Neural progenitor cell (in vitro differentiated cells): Measurements from ENCODE around the gene COX20. TPM values are rescaled to one million over a fixed set of nuclear protein-coding genes. Genes with fewer than 3 reads are reported as not detected.

Experiments
- DNase-seq: peaks from one replicate; pipeline ENCODE4 v3.0.0-alpha.2; 2016; ENCODE audit warnings: low spot score
- H2AFZ ChIP-seq: fragments of 200-600 bp; sonication (generic); replicated peaks from 2 replicates; pipeline ENCODE4 v1.6.1; 2016; ENCODE audit warnings: antibody characterized with exemption
- H3F3A ChIP-seq: fragments of 200-600 bp; sonication (generic); 2 replicates; pipeline ENCODE4 v1.6.1; 2016; ENCODE audit warnings: antibody characterized with exemption, low read depth
- H3K27ac ChIP-seq: fragments of 200-600 bp; sonication (generic); 2 replicates; pipeline ENCODE4 v1.5.1; 2016; ENCODE audit warnings: mild to moderate bottlenecking
- H3K27me3 ChIP-seq: fragments of 200-600 bp; sonication (generic); 2 replicates; pipeline ENCODE4 v1.6.1; 2016; ENCODE audit warnings: mild to moderate bottlenecking, moderate library complexity
- H3K36me3 ChIP-seq: fragments of 200-600 bp; sonication (generic); 2 replicates; pipeline ENCODE4 v1.5.1; 2016
- H3K4me1 ChIP-seq: fragments of 200-600 bp; sonication (generic); 2 replicates; pipeline ENCODE4 v1.6.1; 2016; ENCODE audit warnings: mixed run types
- H3K4me2 ChIP-seq: fragments of 200-600 bp; sonication (generic); 2 replicates; pipeline ENCODE4 v1.6.1; 2016
- H3K4me3 ChIP-seq: fragments of 200-600 bp; sonication (generic); 2 replicates; pipeline ENCODE4 v1.5.1; 2016
- H3K79me2 ChIP-seq: fragments of 200-600 bp; sonication (generic); 2 replicates; pipeline ENCODE4 v1.6.1; 2016; ENCODE audit warnings: low read depth
- H3K9ac ChIP-seq: fragments of 200-600 bp; sonication (generic); 2 replicates; pipeline ENCODE4 v1.6.1; 2016
- H3K9me3 ChIP-seq: fragments of 200-600 bp; sonication (generic); 2 replicates; pipeline ENCODE4 v1.5.1; 2016; ENCODE audit warnings: low read depth
- H4K20me1 ChIP-seq: fragments of 200-600 bp; sonication (generic); 2 replicates; pipeline ENCODE4 v1.6.1; 2016; ENCODE audit warnings: low read depth
- H3K27ac Mint-ChIP-seq: 3 replicates; pipeline ENCODE4 v1.8.0; 2021; ENCODE audit warnings: mixed read lengths
- H3K27me3 Mint-ChIP-seq: 2 replicates; pipeline ENCODE4 v1.8.0; 2022; ENCODE audit warnings: low read depth, mild to moderate bottlenecking, inconsistent platforms, moderate library complexity, mixed read lengths; ENCODE audit not compliant: insufficient read depth
- H3K36me3 Mint-ChIP-seq: 3 replicates; pipeline ENCODE4 v1.8.0; 2021; ENCODE audit warnings: mixed read lengths
- H3K4me1 Mint-ChIP-seq: 3 replicates; pipeline ENCODE4 v1.8.0; 2021; ENCODE audit warnings: mixed read lengths
- H3K4me3 Mint-ChIP-seq: 3 replicates; pipeline ENCODE4 v1.8.0; 2021; ENCODE audit warnings: mild to moderate bottlenecking, moderate library complexity, mixed read lengths
- H3K9me3 Mint-ChIP-seq: 3 replicates; pipeline ENCODE4 v1.8.0; 2020; ENCODE audit warnings: mixed read lengths
- CTCF ChIP-seq: fragments of 200-600 bp; sonication (generic); IDR thresholded peaks from 2 replicates; pipeline ENCODE4 v1.5.1; 2017; ENCODE audit warnings: antibody characterized with exemption, mild to moderate bottlenecking
- EZH2 ChIP-seq: fragments of 200-600 bp; sonication (generic); IDR thresholded peaks from 2 replicates; pipeline ENCODE4 v1.6.1; 2017; ENCODE audit warnings: antibody characterized with exemption, mild to moderate bottlenecking, moderate library complexity
- EZH2phosphoT487 ChIP-seq: fragments of 200-600 bp; sonication (generic); IDR thresholded peaks from 2 replicates; pipeline ENCODE4 v1.6.1; 2017; ENCODE audit warnings: antibody characterized with exemption
- total RNA-seq: library from RNA; depleted of rRNA; stranded (reverse); fragments of >200 nt; gene quantifications from 2 replicates; pipeline ENCODE4 v1.2.3, GENCODE V29; 2015; ENCODE audit warnings: low replicate concordance

COX20 gene
- total RNA-seq, 1 donor from 2014 or later: 81.6 TPM

- Histone ChIP-seq H3F3A (peaks cover 97% of the 10 kb centered on the region), H3K79me2 (peaks cover 99% of the 10 kb centered on the region), H3K27ac (peak overlapping the region; percentile 4), H3K9ac (no peak overlapping the region), H2AFZ (no peak overlapping the region), H3K9me3 (no peaks in the 10 kb centered on the region), H3K36me3 (peaks cover 80% of the 10 kb centered on the region), H3K4me2 (no peak overlapping the region), H3K4me3 (no peak overlapping the region), H3K27me3 (no peaks in the 10 kb centered on the region), H3K4me1 (no peaks in the 10 kb centered on the region), H4K20me1 (peaks cover 95% of the 10 kb centered on the region)
- Mint-ChIP-seq H3K4me3 (no peak overlapping the region), H3K4me1 (peaks cover 5% of the 10 kb centered on the region), H3K27ac (no peak overlapping the region), H3K36me3 (peaks cover 71% of the 10 kb centered on the region), H3K27me3 (no peaks in the 10 kb centered on the region), H3K9me3 (no peaks in the 10 kb centered on the region)
- DNase-seq: no peak
- no peak for TF ChIP-seq EZH2
- no peak for TF ChIP-seq EZH2phosphoT487
- TF ChIP-seq CTCF: no peak
Measured at GRCh38 chr1:244852694-244853093, 17.2 kb downstream of the COX20 start.

GRCh38 chr1:244854166-244854565 is 18.7 kb downstream of the COX20 start:
- Mint-ChIP-seq H3K36me3 (peaks cover 77% of the 10 kb centered on the region), H3K27me3 (no peaks in the 10 kb centered on the region), H3K27ac (no peak overlapping the region), H3K4me3 (no peak overlapping the region), H3K9me3 (no peaks in the 10 kb centered on the region), H3K4me1 (peaks cover 10% of the 10 kb centered on the region)
- peak overlapping the region; percentile 68 for H3K27ac ChIP-seq
- no peak for TF ChIP-seq EZH2phosphoT487
- TF ChIP-seq CTCF: no peak
- TF ChIP-seq EZH2: no peak
- H2AFZ ChIP-seq: no peak overlapping the region
- H3K36me3 ChIP-seq: peaks cover 81% of the 10 kb centered on the region
- peaks cover 95% of the 10 kb centered on the region for H3F3A ChIP-seq
- peaks cover 100% of the 10 kb centered on the region for H3K79me2 ChIP-seq
- H3K9ac ChIP-seq: no peak overlapping the region
- H3K4me1 ChIP-seq: peaks cover 10% of the 10 kb centered on the region
- no peaks in the 10 kb centered on the region for H3K9me3 ChIP-seq
- H4K20me1 ChIP-seq: peaks cover 99% of the 10 kb centered on the region
- H3K27me3 ChIP-seq: no peaks in the 10 kb centered on the region
- no peak for DNase-seq
- no peak overlapping the region for H3K4me2 ChIP-seq
- no peak overlapping the region for H3K4me3 ChIP-seq

GRCh38 chr1:244854865-244855578 is 19.6 kb downstream of the COX20 start:
- Mint-ChIP-seq H3K9me3 (no peaks in the 10 kb centered on the region), H3K27me3 (no peaks in the 10 kb centered on the region), H3K27ac (no peak overlapping the region), H3K4me3 (no peak overlapping the region), H3K4me1 (peaks cover 10% of the 10 kb centered on the region), H3K36me3 (peaks cover 71% of the 10 kb centered on the region)
- TF ChIP-seq CTCF (no peak), EZH2phosphoT487 (no peak), EZH2 (no peak)
- H3K27me3 ChIP-seq: no peaks in the 10 kb centered on the region
- no peak overlapping the region for H3K27ac ChIP-seq
- H3F3A ChIP-seq: peaks cover 91% of the 10 kb centered on the region
- peaks cover 80% of the 10 kb centered on the region for H3K36me3 ChIP-seq
- no peak overlapping the region for H3K9ac ChIP-seq
- peaks cover 17% of the 10 kb centered on the region for H3K4me1 ChIP-seq
- no peaks in the 10 kb centered on the region for H3K9me3 ChIP-seq
- H4K20me1 ChIP-seq: peaks cover 100% of the 10 kb centered on the region
- H3K79me2 ChIP-seq: peaks cover 100% of the 10 kb centered on the region
- no peak overlapping the region for H3K4me3 ChIP-seq
- no peak overlapping the region for H2AFZ ChIP-seq
- DNase-seq: no peak
- no peak overlapping the region for H3K4me2 ChIP-seq
